Kidney tubule cell (primary cell): ENCODE data around the gene TRAPPC5.
A peak's percentile ranks its signal among the peaks of the same experiment; 100 is the strongest.

Source experiments
- DNase-seq: peaks from one replicate; pipeline ENCODE4 v3.0.0-alpha.2; 2018; ENCODE audit warnings: low spot score

TRAPPC5 gene

DNA sequence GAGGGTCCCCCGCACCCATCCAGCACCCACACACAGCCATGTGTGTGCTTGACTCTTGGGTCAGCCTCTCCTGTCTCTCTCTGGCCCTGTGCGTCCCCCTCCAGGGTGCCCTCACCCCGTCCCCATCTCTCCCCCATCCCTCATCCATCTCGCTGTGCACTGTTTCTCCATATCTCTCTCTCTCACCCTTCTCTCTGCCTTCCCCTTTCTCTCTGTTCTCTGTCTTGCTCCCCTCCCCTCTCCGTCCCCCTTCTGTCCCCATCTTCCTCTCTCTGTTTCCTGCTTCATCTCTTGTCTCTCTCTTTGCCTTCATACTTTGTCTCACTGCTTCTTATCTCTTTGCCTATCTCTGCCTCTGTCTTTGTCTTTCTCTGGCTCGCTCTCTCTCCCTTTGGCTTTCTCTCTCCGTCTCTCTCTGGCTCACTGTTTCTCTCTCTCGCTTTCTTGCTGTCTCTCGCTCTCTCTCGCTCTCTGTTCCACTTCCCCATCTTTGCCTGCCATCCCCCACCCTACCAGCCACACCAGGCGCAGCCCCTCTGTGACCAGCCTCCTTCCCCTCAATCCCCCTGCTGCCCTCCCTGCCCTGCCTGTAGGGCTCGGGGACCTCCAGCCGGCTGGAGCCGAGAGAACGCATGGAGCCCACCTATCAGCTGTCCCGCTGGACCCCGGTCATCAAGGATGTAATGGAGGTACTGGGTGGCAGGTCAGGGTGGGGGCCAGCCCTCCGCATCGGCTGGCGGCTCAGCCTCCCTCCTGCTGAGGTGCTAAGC, 34.8 kb upstream of the TRAPPC5 start:
- DNase-seq, result no peak

GRCh38 chr19:7646426-7646700, 34.3 kb upstream of the TRAPPC5 start:
- DNase-seq, result no peak

- DNase-seq, result no peak
Measured at GRCh38 chr19:7647156-7647555, 33.5 kb upstream of the TRAPPC5 start.

GRCh38 chr19:7648265-7649014, 32.2 kb upstream of the TRAPPC5 start:
- no peak for DNase-seq

DNA sequence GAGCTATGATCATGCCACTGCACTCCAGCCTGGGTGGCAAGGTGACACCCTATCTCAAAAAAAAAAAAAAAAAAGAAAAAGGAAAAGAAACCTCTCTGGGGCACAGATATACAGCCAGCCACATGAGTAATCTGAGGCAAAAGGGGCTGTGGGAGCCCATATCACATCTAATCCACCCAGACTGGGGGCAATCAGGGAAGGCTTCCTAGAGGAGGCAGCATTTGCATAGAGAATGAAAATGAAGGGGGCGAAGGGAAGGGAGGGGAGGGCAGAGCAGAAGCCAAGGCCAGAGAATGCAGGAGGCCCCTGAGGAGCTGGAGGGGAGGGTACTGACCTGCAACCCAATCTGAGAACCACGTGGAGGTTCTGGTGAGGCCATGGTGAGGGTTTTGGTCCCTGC, 30.5 kb upstream of the TRAPPC5 start:
- DNase-seq, result no peak

- peak; percentile 77 for DNase-seq
Measured at GRCh38 chr19:7652061-7652641, 28.5 kb upstream of the TRAPPC5 start.

DNA sequence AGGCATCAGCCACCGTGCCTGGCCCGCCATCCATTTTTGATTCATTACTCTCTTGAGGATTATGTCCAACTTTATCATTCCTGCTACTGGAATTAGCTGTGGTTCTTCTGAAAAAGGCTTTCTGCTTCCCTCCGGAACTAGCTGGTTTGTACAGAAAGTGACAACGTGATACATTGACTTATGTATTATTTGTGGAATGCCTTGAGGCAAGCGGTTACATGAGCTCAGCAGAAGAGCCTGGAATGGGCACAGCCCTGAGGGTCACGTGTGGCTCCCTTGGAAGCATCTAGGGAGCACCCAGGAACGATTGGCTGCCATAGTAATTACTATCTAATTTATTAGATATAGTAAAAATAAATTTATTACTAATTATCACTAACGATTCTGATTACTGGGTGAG, 26.2 kb upstream of the TRAPPC5 start:
- no peak for DNase-seq

DNA sequence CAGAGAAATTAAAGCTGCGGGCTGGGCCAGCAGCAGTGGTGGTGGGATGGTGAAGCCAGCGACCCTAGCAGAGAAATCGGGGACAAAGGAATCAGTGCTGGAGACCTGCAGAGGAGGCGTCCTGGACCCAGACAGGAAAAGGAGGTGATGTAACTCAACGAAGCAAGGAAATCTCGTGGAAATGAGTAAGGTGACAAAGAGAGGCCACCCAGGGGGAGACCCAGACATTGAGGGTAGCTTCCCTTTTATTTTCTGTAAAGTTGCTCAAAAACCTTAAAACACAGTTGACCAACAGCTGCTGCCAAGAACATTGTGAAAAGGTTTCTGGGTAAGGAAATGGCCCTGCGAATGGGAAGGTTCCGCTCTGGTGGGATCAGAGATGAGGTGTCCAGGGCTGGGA, 25.1 kb upstream of the TRAPPC5 start:
- DNase-seq, result no peak

- no peak for DNase-seq
Measured at GRCh38 chr19:7657131-7657751, 23.4 kb upstream of the TRAPPC5 start.

- no peak for DNase-seq
Measured at GRCh38 chr19:7658219-7658686, 22.4 kb upstream of the TRAPPC5 start.

- no peak for DNase-seq
Measured at GRCh38 chr19:7661744-7662538, 18.7 kb upstream of the TRAPPC5 start.

DNA sequence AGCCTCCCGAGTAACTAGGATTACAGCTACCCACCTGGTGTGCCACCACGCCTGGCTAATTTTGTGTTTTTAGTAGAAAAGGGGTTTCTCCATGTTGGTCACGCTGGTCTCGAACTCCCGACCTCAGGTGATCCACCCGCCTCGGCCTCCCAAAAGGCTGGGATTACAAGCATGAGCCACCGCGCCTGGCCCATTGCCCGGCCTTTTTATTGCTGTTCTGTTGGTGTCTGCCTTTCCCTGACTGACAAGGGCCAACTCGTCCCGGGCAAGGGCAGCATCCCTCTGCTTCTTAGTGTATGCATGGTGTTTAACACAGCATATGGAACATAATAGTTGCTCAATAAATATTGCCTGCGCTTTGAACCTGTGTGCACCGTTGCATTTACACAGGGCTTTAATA, 18.0 kb upstream of the TRAPPC5 start:
- DNase-seq, result no peak

DNA sequence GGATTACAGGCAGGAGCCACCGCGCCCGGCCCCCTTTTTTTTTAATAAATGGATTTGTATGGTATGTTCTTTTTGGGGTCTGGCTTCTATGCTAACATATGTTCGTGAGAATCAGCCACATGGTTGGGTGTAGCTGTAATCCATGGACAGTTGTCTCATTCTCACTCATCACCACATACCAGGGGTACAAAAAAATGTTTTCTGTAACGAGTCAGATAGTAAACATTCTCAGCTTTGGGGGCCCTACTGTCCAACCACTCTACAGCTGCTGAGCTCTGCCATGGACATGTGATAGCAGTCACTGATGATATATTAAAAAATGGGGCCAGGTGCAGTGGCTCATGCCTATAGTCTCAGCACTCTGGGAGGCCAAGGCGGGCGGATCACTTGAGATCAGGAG, 16.9 kb upstream of the TRAPPC5 start:
- DNase-seq, result no peak

- no peak for DNase-seq
Measured at GRCh38 chr19:7665076-7665475, 15.6 kb upstream of the TRAPPC5 start.

- DNase-seq, result no peak
Measured at GRCh38 chr19:7668842-7669241, 11.8 kb upstream of the TRAPPC5 start, which contains the start of gene RETN. TSS of gene RETN (plus strand) at chr19:7669049. CDS start at chr19:7669327, 278 bp downstream.

GRCh38 chr19:7669641-7670040, 11.0 kb upstream of the TRAPPC5 start:
- no peak for DNase-seq

GRCh38 chr19:7670150-7670783, 10.4 kb upstream of the TRAPPC5 start:
- DNase-seq, result no peak

DNA sequence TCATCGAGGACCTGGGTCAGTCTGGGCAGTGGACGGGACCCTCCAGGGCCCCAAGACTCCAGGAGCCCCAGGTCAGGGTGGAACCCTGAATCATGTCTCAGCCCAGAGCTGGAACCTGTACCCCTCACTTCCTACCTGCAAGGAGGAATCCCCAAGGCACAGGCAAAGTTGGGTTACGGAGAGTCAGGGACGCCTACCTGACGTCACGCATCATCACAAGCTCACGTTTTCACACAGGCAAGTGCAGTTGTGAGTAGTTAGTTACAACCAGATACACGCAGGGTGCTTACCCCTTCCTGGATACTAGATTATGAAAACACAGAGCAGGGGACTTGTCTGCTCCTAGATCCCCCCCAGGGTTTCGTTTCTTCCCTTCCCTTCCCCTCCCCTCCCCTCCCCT, 9.8 kb upstream of the TRAPPC5 start:
- no peak for DNase-seq

- DNase-seq, result no peak
Measured at GRCh38 chr19:7672522-7672921, 8.1 kb upstream of the TRAPPC5 start.

DNA sequence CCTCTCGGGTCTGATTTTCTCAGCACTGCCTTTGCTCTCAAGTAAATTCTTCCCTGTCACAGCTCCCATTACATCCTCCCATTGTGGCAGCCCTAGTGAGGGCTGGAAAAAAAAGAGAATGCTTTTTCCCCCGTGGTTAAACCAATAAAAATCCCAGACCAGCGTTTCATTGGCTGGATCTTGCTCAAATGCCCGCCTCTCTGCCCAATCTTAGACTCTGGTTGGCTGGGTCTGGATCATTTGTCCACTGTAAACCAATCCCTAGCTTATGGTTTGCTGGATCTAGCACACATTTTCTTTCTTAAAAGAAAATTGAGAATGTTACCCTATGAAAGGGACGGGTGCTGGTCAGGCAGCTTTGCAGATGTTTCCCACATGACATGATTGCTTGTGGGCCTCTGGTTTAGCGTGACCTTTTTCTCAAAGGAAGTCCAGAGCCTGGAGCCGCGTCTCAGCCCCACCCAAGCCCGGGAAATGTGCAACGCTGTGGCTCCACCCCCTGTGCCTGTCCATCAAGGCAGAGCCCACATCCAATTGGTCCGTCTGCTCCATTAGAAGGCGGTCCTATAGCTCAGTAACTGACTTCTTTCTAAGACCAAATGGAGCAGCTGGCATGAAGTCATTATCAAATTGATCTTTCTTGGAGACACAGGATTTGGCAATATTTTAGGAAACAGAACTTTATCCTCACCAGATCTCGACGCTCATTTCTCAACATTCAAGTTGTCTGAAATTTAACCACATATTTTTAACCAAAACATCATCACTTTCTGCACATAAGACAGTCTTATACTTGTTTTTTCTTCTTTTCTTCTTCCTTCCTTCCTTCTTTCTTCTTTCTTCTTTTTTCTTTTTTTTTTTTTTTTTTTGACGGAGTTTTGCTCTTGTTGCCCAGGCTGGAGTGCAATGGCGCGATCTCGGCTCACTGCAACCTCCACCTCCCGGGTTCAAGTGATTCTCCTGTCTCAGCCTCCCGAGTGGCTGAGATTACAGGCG, 6.3 kb upstream of the TRAPPC5 start:
- DNase-seq, result peak; percentile 22
